Panc1 (cell line): ENCODE measurements around the gene UCP2. TPM values are rescaled to one million over a fixed set of nuclear protein-coding genes. Genes with fewer than 3 reads are reported as not detected.

Experiments
- ATAC-seq: fragments of 200-7000 bp; cut with Tn5 transposase; 2 replicates; pipeline ENCODE4 v1.9.1; 2020; ENCODE audit warnings: mild to moderate bottlenecking, moderate library complexity
- BruUV-seq: library from RNA; stranded (reverse); fragments of 400-500 nt; replicated peaks from 2 replicates; lab custom pipeline; 2021; lab: Mats Ljungman, UMichigan
- CTCF ChIA-PET: fragments of 300-600 bp; sonication (Branson Sonifier 250); formaldehyde crosslinking; loops from one replicate; lab custom pipeline; 2022; ENCODE audit warnings: antibody characterized with exemption; lab: Charles Lee
- POLR2A ChIA-PET: fragments of 300-600 bp; sonication (Branson Sonifier 250); formaldehyde crosslinking; loops from one replicate; lab custom pipeline; 2022; ENCODE audit warnings: antibody characterized with exemption; lab: Charles Lee
- DNase-seq: peaks from one replicate; pipeline ENCODE4 v3.0.0-alpha.2; 2010; ENCODE audit warnings: low read depth, low spot score
- H3K27ac ChIP-seq: 2 replicates; pipeline ENCODE4 v1.5.1; 2011; ENCODE audit warnings: mild to moderate bottlenecking, low read length, inconsistent platforms
- H3K27me3 ChIP-seq: fragments of 200-500 bp; sonication (Bioruptor generic); 2 replicates; pipeline ENCODE4 v1.6.0; 2014; ENCODE audit warnings: low read length, inconsistent platforms; ENCODE audit not compliant: control insufficient read depth, insufficient read depth
- H3K36me3 ChIP-seq: fragments of 200-500 bp; sonication (Bioruptor generic); 2 replicates; pipeline ENCODE4 v1.5.1; 2014; ENCODE audit warnings: inconsistent platforms, mild to moderate bottlenecking, low read length, moderate library complexity; ENCODE audit not compliant: control insufficient read depth, insufficient read depth
- H3K4me1 ChIP-seq: 2 replicates; pipeline ENCODE4 v1.5.1; 2011; ENCODE audit warnings: inconsistent platforms, mild to moderate bottlenecking, low read length, moderate library complexity; ENCODE audit not compliant: control insufficient read depth, insufficient read depth
- H3K4me3 ChIP-seq, 2 experiments: 2 replicates each; pipeline ENCODE4 v1.5.1; 2011 to 2012; ENCODE audit warnings: low read depth in 2 of 2, low read length in 2 of 2, mild to moderate bottlenecking in 2 of 2, inconsistent platforms in 1 of 2, moderate library complexity in 1 of 2
- H3K9me3 ChIP-seq: fragments of 200-500 bp; sonication (Bioruptor generic); 2 replicates; pipeline ENCODE4 v1.5.1; 2014; ENCODE audit warnings: low read depth, mild to moderate bottlenecking, inconsistent platforms, low read length, moderate library complexity; ENCODE audit not compliant: control insufficient read depth, insufficient read depth
- CTCF ChIP-seq: fragments of 450-650 bp; IDR thresholded peaks from 2 replicates; pipeline ENCODE4 v1.5.1; 2017; ENCODE audit warnings: mild to moderate bottlenecking
- POLR2AphosphoS5 ChIP-seq: IDR thresholded peaks from 2 replicates; pipeline ENCODE4 v1.6.1; 2012; ENCODE audit warnings: mild to moderate bottlenecking, low read depth, low read length, moderate library complexity
- REST ChIP-seq, 2 experiments: IDR thresholded peaks; 2 replicates each; pipeline ENCODE4 v1.6.1; 2011 to 2012; ENCODE audit warnings: low read depth in 2 of 2, control low read depth in 1 of 2, low read length in 1 of 2, mild to moderate bottlenecking in 1 of 2, moderate library complexity in 1 of 2; ENCODE audit not compliant: insufficient read depth in 1 of 2
- SIN3A ChIP-seq: IDR thresholded peaks from 2 replicates; pipeline ENCODE4 v1.6.1; 2012; ENCODE audit warnings: low read depth, mild to moderate bottlenecking, low read length, moderate library complexity, borderline replicate concordance; ENCODE audit not compliant: insufficient read depth
- TCF7L2 ChIP-seq: IDR thresholded peaks from 2 replicates; pipeline ENCODE4 v1.6.1; 2011; ENCODE audit warnings: mild to moderate bottlenecking, low read depth, low read length, inconsistent platforms
- in situ Hi-C: cut with HindIII; loops from 2 replicates; pipeline ENCODE4 v1.10.0; 2016; ENCODE audit warnings: low sequenced_read_pairs, low pct_unique_long_range_greater_than_20kb
- intact Hi-C: fragments of 100-400 bp; cut with micrococcal nuclease; formaldehyde crosslinking; loops from one replicate; pipeline ENCODE4 v1.10.0; 2022; ENCODE audit not compliant: unreplicated experiment
- total RNA-seq: library from RNA; stranded (reverse); gene quantifications from one replicate; pipeline ENCODE4 v1.2.1, GENCODE V29; 2021; ENCODE audit not compliant: unreplicated experiment

UCP2 gene
- total RNA-seq, 1 experiment from 2014 or later: 68.8 TPM

GRCh38 chr11:73971175-73971719 lies 11.4 kb downstream of the UCP2 start:
- Histone ChIP-seq H3K4me3 (no peak overlapping the region), H3K27me3 (no peaks in the 10 kb centered on the region), H3K36me3 (no peaks in the 10 kb centered on the region), H3K9me3 (no peaks in the 10 kb centered on the region), H3K27ac (no peak overlapping the region), H3K4me1 (no peaks in the 10 kb centered on the region)
- ChIA-PET POLR2A (no interaction called here), CTCF (interaction anchor here (0.6 kb wide), 1 partner anchor 730 kb away, joined by 3 read pairs; no protein-coding TSS in a partner anchor)
- intact Hi-C loops: no loop called here
- in situ Hi-C loops: no loop called here
- peak; percentile 20 for ATAC-seq
- DNase-seq: no peak
- no TSS peak for BruUV-seq
- TF ChIP-seq TCF7L2 (no peak), POLR2AphosphoS5 (peak; percentile 72), CTCF (no peak), REST (IDR thresholded peaks at IDR 0.05; ENCODE audit: insufficient read depth in 1 of 2, low read depth in 2 of 2, low read length in 1 of 2) (no peak), SIN3A (no peak)

- TF ChIP-seq REST (IDR thresholded peaks at IDR 0.05; ENCODE audit: insufficient read depth in 1 of 2, low read depth in 2 of 2, low read length in 1 of 2) (no peak), POLR2AphosphoS5 (peak; percentile 8; the same call in 1 of the 2 replicates), SIN3A (no peak), TCF7L2 (no peak), CTCF (no peak)
- in situ Hi-C loops (no loop called here), intact Hi-C loops (loop anchor here (10.0 kb wide), 1 partner anchor 125 kb away; no protein-coding TSS in a partner anchor)
- Histone ChIP-seq H3K36me3 (no peaks in the 10 kb centered on the region), H3K27me3 (no peaks in the 10 kb centered on the region), H3K4me1 (peaks cover under 1% of the 10 kb centered on the region; the same call in 1 of the 2 replicates), H3K4me3 (no peak overlapping the region), H3K27ac (no peak overlapping the region), H3K9me3 (no peaks in the 10 kb centered on the region)
- ATAC-seq (0 out of 2 replicates have a peak, but pooled peaks have one; percentile 9), DNase-seq (no peak)
- BruUV-seq: no TSS peak
- CTCF ChIA-PET: no interaction called here
- POLR2A ChIA-PET: no interaction called here
Measured at GRCh38 chr11:73969991-73970800, 12.4 kb downstream of the UCP2 start.
